GM18498 (cell line): ENCODE results near the gene ATAD3B.
A peak's percentile ranks its signal among the peaks of the same experiment; 100 is the strongest.
"Not testable (repeated sequence)": the region's sequence is repeated elsewhere in the genome, so short reads cannot be mapped to it uniquely, and the experiment has no call there.

ENCODE experiments used
- ATAC-seq: cut with Tn5 transposase; IDR thresholded peaks from one replicate; pipeline ENCODE4 v1.9.1; 2021; ENCODE audit warnings: mild to moderate bottlenecking, moderate library complexity; ENCODE audit not compliant: unreplicated experiment

The ATAD3B gene

GRCh38 chr1:1450616-1451015 lies 20.9 kb upstream of the ATAD3B start:
- ATAC-seq, result not testable (repeated sequence)

- ATAC-seq, result no peak
These were observed 19.7 kb upstream of the ATAD3B start for GRCh38 chr1:1451696-1452364.

DNA sequence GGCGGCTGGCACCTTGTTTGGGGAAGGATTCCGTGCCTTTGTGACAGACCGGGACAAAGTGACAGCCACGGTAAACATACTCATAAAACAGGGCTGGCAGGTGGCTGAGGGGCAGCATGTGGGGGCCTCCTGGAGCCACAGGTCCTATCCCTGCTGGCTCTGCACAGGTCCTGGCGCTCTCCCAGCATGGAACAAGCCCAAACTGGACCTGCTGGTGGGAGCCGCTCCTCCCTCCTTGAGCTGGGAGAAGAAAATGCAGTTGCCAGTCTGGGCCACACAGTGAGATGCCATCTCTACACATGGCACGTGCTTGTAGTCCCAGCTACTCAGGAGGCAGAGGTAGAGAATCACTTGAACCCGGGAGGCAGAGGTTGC lies 19.2 kb upstream of the ATAD3B start:
- ATAC-seq, result not testable (repeated sequence)

DNA sequence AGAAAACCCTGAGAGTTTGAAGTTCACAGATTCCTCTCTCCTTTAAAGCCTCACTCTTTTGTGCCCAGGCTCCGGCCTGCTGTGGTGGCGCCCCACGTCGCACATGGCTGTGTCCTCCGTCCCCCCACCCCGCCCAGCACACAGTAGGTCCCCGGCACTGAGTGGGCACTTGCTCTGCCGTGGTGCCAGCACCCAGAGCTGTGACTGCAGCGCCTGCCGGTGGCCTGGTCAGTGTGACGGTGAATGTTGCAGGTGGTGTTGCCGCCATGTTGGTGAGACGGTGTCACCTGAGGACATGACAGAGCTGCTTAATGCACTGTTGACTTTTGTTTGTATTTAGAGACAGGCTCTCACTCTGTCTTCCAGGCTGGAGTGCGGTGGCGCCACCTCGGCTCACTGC lies 18.7 kb upstream of the ATAD3B start:
- no peak for ATAC-seq

DNA sequence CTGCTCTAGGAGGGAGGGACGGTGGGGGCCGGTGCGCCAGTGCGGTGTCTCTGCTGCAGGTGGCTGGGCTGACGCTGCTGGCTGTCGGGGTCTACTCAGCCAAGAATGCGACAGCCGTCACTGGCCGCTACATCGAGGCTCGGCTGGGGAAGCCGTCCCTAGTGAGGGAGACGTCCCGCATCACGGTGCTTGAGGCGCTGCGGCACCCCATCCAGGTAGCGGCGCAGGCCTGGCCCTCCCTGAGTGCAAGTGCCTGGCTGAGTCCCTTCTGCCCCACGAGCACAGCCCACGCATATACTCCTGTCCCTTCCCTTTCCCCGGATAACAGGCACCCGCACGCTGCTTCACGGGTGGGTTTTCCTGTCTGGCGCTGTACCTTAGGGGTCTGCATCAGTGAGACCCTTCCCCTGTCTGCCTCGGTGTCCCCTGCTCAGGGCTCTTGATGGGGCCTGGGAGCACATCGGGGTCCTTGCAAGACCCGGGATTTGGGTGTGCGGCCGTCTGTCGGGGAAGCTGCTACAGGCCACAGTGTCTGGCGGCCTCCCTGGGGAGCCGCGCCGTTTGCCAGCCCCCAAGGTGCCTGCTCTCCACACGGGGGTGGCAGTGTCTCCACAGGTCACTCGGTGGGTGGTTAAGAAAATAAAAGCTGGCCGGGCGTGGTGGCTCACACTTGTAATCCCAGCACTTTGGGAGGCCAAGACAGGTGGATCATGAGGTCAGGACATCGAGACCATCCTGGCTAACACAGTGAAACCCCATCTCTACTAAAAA lies 17.1 kb upstream of the ATAD3B start:
- not testable (repeated sequence) for ATAC-seq

GRCh38 chr1:1455366-1455884 lies 16.1 kb upstream of the ATAD3B start:
- no peak for ATAC-seq

- ATAC-seq, result not testable (repeated sequence)
These were observed 15.6 kb upstream of the ATAD3B start for GRCh38 chr1:1455934-1456333.

DNA sequence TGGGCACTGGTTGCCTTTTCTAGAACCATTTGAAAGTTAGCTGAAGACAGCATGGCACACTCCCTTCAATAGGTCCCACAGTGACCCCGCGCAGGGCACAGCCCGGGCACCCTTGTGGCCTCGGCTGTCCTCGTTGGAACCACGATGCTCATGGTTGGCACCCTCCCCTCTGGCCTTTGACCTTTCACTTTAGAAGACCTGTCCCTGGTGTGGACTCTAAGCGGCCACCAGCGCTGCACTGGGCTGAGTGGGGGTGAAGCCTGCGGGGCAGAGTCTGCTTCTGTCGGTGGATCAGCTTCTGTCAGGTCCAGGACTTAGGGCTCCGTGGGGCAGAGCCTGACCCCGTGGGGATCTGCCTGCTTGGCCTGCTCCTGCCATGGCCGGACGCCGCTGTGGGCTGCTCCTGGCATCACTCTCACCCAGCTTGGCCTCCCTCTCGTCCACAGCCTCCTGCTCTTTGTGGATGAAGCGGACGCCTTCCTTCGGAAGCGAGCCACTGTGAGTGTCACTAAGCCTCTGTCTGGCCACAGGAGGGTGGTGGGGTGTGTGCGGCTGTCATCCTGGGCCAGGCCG lies 14.8 kb upstream of the ATAD3B start:
- not testable (repeated sequence) for ATAC-seq

- not testable (repeated sequence) for ATAC-seq
These were observed 12.4 kb upstream of the ATAD3B start for GRCh38 chr1:1459156-1459555.

GRCh38 chr1:1459711-1460110 lies 11.9 kb upstream of the ATAD3B start:
- not testable (repeated sequence) for ATAC-seq

GRCh38 chr1:1460540-1461130 lies 10.9 kb upstream of the ATAD3B start:
- ATAC-seq, result no peak

GRCh38 chr1:1461721-1462317 lies 9.7 kb upstream of the ATAD3B start:
- ATAC-seq, result no peak

- no peak for ATAC-seq
These were observed 9.1 kb upstream of the ATAD3B start for GRCh38 chr1:1462318-1462966.

DNA sequence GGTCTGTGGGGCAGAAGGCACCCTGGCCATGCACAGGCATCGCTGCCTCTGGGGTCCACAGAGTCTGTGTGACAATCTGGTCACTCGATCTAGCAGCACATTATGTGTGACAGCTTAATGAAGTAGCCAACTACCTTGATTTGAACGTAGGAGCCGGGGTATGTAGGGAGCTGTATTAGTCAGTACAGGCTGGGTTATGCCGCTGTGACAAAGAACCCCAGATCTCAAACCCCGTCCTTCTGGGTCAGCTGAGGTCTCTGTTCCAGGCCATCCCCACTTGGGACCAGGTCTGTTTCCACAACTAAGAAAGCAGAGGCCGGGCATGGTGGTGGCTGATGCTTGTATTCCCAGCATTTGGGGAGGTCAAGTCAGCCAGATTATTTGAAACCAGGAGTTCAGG lies 8.3 kb upstream of the ATAD3B start:
- ATAC-seq, result no peak

- ATAC-seq, result not testable (repeated sequence)
These were observed 3.2 kb upstream of the ATAD3B start for GRCh38 chr1:1468196-1468985.

DNA sequence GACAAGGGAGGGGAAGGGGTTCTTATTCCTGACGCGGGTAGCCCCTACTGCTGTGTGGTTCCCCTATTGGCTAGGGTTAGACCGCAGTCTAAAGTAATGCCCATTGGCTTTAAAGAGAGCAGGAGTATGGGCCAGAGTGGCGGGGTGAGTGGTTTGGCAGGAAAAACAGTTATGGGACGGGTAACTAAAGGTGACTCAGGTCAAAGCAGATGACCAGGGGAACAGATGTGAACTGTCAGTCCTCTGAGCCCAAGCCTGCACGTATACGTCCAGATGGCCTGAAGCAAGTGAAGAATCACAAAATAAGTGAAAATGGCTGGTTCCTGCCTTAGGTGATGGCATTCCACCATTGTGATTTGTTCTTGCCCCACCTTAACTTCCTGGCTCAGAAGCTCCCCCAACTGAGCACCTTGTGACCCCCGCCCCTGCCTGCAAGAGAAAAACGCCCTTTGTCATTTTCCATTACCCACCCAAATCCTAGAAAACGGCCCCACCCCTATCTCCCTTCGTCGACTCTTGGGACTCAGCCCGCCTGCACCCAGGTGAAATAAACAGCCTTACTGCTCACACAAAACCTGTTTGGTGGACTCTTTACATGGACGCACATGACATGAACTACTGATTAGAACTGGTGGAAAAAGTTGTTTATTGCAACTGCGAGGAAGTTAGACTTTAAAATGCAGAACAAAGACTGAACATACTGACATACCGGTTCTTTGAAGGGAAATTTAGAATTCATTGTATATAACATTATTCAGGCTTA lies 758 bp upstream of the ATAD3B start:
- no peak for ATAC-seq

- peak; percentile 28 for ATAC-seq
These were observed 700 bp downstream of the ATAD3B start for GRCh38 chr1:1472053-1472876.

DNA sequence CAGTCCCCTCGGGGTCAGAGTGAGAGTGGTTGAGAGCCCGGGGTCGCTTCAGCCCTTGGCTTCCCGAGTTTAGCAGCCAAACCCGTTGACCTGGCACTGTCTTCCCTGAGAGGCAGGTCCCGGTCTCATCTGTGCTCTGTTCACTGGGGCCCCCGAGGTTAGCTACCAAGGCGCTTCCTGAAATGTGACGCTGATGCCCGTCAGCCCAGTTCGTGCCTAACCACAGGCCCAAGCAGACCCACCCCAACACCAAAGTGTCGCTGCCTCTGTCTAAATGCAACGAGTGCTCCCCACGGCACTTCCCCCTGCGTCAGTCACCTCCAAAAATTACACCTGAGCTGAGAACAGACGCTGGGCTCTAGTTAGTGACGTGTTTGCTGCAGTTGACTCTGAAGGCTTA lies 4.4 kb downstream of the ATAD3B start:
- ATAC-seq, result not testable (repeated sequence)
